LNCaP clone FGC (cell line): Measurements from ENCODE around the gene TLCD5.

Experiments used
- DNase-seq: peaks from one replicate; pipeline ENCODE4 v3.0.0-alpha.2; 2011; ENCODE audit warnings: low read depth
- H3K4me3 ChIP-seq: 2 replicates; pipeline ENCODE4 v1.5.1; 2011; ENCODE audit warnings: mild to moderate bottlenecking, low read depth, low read length, control low read depth
- TF ChIP-seq, protein P1 (sequence below): IDR thresholded peaks from 2 replicates; pipeline ENCODE4 v1.5.1; 2012; ENCODE audit warnings: mild to moderate bottlenecking; ENCODE audit not compliant: control insufficient read depth, insufficient read depth; ENCODE audit errors: extremely low read depth

The TLCD5 gene

DNA sequence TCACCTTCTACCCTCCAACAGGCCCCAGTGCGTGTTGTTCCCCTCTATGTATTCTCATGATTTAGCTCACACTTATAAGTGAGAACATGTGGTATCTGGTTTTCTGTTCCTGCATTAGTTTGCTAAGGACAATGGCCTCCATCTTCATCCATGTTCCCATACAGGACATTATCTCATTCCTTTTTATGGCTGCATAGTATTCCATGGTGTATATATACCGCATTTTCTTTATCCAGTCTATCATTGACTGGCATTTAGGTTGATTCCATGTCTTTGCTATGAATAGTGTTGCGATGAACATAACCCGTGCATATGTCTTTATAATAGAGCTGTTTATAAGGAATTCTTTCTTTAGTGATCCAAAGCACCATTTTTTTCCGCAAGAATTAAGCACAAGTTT, 28.5 kb upstream of the TLCD5 start:
- TF ChIP-seq, protein P1, sequence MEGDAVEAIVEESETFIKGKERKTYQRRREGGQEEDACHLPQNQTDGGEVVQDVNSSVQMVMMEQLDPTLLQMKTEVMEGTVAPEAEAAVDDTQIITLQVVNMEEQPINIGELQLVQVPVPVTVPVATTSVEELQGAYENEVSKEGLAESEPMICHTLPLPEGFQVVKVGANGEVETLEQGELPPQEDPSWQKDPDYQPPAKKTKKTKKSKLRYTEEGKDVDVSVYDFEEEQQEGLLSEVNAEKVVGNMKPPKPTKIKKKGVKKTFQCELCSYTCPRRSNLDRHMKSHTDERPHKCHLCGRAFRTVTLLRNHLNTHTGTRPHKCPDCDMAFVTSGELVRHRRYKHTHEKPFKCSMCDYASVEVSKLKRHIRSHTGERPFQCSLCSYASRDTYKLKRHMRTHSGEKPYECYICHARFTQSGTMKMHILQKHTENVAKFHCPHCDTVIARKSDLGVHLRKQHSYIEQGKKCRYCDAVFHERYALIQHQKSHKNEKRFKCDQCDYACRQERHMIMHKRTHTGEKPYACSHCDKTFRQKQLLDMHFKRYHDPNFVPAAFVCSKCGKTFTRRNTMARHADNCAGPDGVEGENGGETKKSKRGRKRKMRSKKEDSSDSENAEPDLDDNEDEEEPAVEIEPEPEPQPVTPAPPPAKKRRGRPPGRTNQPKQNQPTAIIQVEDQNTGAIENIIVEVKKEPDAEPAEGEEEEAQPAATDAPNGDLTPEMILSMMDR, result no peak
- no peak overlapping the region for H3K4me3 ChIP-seq
- no peak for DNase-seq

DNA sequence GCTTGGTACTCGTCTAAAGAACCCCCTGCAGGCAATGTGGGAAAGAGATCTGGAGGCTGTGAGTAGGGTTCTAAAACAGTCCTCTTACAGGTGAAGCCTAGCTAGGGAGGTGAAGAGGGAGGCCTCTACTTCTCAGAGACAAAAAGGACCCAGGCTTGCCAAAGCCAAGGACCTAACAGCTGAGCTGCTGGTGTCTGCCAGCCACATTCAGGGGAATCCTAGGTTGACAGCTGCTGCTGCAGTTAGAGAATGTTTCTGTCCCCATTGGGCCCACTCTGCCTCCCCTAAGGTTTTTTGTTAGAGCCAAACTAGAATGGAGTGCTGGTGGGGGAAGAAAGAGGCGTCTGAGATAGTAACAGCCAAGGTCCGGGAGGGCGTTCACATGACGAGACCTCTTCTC, 26.6 kb upstream of the TLCD5 start:
- H3K4me3 ChIP-seq, result no peak overlapping the region
- no peak for DNase-seq
- TF ChIP-seq, protein P1, result no peak

DNA sequence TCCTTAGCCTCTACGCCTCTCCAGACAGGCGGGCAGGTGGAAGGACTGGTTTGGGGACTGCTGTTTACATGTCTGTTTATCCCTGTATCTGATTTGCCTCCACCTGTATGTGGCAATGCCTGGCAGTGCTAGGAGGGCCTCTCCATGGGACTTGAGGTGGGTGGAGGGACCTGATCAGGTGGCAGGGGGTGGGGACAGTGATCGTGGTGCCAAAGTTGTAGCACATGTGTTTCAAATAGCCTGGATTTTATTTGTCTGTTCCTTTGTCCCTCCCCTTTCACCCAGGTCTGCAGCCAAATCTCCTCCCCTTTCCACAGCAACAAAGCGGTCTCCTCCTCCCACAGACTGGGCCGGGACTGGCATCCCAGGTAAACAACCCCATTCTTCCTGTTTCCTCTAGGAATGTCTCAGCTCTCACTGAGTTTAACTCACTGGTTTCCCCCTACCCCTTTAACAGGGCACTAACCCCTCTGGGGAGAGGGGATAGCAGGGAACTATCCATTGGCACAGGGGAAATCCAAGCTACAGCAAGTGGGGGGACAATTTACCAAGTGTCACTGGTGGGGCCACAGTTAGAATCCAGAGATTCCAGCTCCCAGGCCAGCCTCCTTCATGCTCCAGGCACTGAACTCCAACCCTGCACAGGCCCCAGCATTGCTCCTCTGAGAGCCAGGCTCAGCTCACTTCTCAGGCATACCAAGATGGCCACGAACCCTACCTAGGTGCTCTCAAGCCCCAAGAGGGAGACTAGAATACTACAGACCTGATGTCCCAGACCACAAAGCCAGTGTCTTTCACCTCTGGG, 22.9 kb upstream of the TLCD5 start:
- H3K4me3 ChIP-seq, result peak overlapping the region; percentile 44
- TF ChIP-seq, protein P1, result no peak
- peak; percentile 99 for DNase-seq

DNA sequence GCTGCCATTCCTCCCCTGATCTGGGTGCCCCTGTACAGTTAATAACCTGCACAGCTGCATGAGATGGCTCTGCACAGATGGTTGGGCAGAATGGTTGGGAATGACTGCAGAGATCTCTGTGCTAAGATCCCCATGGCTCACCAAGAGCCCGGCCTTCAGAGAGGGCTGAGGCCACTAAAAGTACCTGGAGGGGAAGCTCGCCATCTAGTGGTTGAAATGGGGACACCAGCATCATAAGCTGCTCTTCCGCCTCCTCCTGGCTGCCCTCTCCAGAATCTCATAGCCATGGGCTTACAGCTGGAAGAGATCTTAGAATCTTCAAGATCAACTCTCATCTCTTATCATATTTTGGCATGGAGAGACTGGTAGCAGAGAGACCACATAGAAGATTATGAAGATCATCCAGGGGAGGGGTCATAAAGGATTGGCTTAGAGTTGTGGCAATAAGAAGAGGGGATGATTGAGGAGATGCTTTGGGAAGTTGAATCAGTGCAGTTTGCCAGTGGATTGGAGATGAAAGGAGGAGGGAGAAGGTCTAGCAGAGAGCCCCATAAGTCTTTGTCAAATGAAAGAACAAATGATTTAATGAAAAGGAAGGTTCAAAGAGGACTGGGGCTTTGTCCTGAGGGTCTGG, 22.0 kb upstream of the TLCD5 start:
- DNase-seq, result peak; percentile 65
- H3K4me3 ChIP-seq, result peak overlapping the region; percentile 44
- TF ChIP-seq, protein P1, result peak; percentile 97

DNA sequence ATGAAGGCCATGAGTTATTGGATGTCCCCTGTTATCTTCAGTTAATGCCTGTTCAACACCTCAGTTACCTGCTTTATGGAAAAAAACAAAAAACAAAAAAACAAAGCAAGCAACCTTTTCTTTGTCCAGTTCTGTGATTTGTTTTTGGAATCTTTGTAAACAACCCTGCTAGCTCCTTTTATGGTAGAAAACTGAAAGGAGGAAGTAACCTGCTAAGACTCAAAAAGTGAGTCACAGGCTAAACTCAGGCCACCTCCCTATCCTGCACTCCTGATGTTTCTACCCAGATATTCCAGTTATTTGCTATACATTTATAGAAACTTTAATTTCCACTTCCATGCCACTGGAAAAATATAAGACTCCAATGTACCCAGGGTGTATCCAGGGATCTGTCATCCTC, 20.6 kb upstream of the TLCD5 start:
- TF ChIP-seq, protein P1, result no peak
- DNase-seq, result no peak
- no peak overlapping the region for H3K4me3 ChIP-seq

DNA sequence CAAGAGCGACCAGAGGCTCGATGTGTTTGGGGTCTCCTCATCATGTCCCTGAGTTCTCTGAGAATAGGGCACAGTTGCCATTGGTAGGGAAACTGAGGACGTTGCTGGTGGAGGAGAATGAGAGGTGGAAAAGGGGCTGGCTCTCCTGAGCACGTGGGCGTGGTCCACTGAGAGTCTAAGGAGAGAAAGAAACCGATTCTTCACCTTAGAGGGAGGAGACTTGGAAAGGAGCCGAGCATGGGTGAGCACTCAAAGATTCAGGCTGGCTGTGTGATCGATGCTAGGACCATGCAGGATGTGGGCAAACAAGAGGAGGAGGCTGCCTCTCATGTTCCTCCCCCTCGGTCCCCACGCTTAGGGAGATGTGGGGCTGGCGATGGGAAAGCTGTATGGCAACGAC, 19.8 kb upstream of the TLCD5 start:
- DNase-seq, result no peak
- TF ChIP-seq, protein P1, result no peak

More for the DNA sequence above, 19.8 kb upstream of the TLCD5 start:
- H3K4me3 ChIP-seq, result no peak overlapping the region
